H9 (cell line): ENCODE data around the gene KDM4F. TPM values are rescaled to one million over a fixed set of nuclear protein-coding genes. Genes with fewer than 3 reads are reported as not detected.

Experiments used
- DNase-seq: peaks from one replicate; pipeline ENCODE4 v3.0.0-alpha.2; 2017
- H2AFZ ChIP-seq: one replicate; pipeline ENCODE4 v1.6.1; 2013; ENCODE audit warnings: mild to moderate bottlenecking, low read length, control low read depth, moderate library complexity
- H2AK5ac ChIP-seq: 2 replicates; pipeline ENCODE4 v1.6.1; 2013; ENCODE audit warnings: low read length, control low read depth, mixed read lengths; ENCODE audit not compliant: insufficient read length
- H2BK120ac ChIP-seq: one replicate; pipeline ENCODE4 v1.6.1; 2013; ENCODE audit warnings: low read depth, mild to moderate bottlenecking, low read length, control low read depth, inconsistent platforms; ENCODE audit not compliant: poor library complexity, severe bottlenecking
- H2BK12ac ChIP-seq: 2 replicates; pipeline ENCODE4 v1.6.1; 2013; ENCODE audit warnings: low read length, control low read depth, mixed read lengths, low read depth; ENCODE audit not compliant: insufficient read length
- H2BK15ac ChIP-seq: 2 replicates; pipeline ENCODE4 v1.6.1; 2013; ENCODE audit warnings: low read depth, low read length, control low read depth
- H2BK20ac ChIP-seq: one replicate; pipeline ENCODE4 v1.6.1; 2013; ENCODE audit warnings: low read depth, mild to moderate bottlenecking, low read length, control low read depth, inconsistent platforms; ENCODE audit not compliant: poor library complexity, severe bottlenecking
- H2BK5ac ChIP-seq: 2 replicates; pipeline ENCODE4 v1.6.1; 2013; ENCODE audit warnings: low read length, control low read depth, mixed read lengths; ENCODE audit not compliant: insufficient read length
- H3K14ac ChIP-seq: 2 replicates; pipeline ENCODE4 v1.6.1; 2013; ENCODE audit warnings: low read length, control low read depth; ENCODE audit not compliant: insufficient read depth
- H3K18ac ChIP-seq: 2 replicates; pipeline ENCODE4 v1.6.1; 2013; ENCODE audit warnings: low read depth, mild to moderate bottlenecking, mixed read lengths, low read length, control low read depth; ENCODE audit not compliant: insufficient read length
- H3K23ac ChIP-seq: 2 replicates; pipeline ENCODE4 v1.6.1; 2013; ENCODE audit warnings: low read length, control low read depth, mixed read lengths, low read depth; ENCODE audit not compliant: insufficient read length
- H3K23me2 ChIP-seq: 2 replicates; pipeline ENCODE4 v1.6.1; 2013; ENCODE audit warnings: low read depth, mild to moderate bottlenecking, mixed read lengths, low read length, control low read depth; ENCODE audit not compliant: insufficient read length, poor library complexity, severe bottlenecking
- H3K27ac ChIP-seq: 2 replicates; pipeline ENCODE4 v1.5.1; 2013; ENCODE audit warnings: low read length, control low read depth, mixed read lengths, low read depth; ENCODE audit not compliant: insufficient read length
- H3K27me3 ChIP-seq: 2 replicates; pipeline ENCODE4 v1.6.1; 2013; ENCODE audit warnings: low read length, control low read depth, inconsistent platforms; ENCODE audit not compliant: insufficient read depth
- H3K4ac ChIP-seq: 2 replicates; pipeline ENCODE4 v1.6.1; 2013; ENCODE audit warnings: low read depth, mild to moderate bottlenecking, control low read depth, inconsistent platforms, low read length, moderate library complexity
- H3K4me1 ChIP-seq: 2 replicates; pipeline ENCODE4 v1.6.1; 2013; ENCODE audit warnings: low read length, control low read depth, inconsistent platforms; ENCODE audit not compliant: insufficient read depth
- H3K4me2 ChIP-seq: 2 replicates; pipeline ENCODE4 v1.6.1; 2013; ENCODE audit warnings: low read length, control low read depth, mixed read lengths; ENCODE audit not compliant: insufficient read length, insufficient read depth
- H3K56ac ChIP-seq: 2 replicates; pipeline ENCODE4 v1.6.1; 2013; ENCODE audit warnings: low read depth, mild to moderate bottlenecking, mixed read lengths, low read length, control low read depth; ENCODE audit not compliant: insufficient read length
- H3K79me1 ChIP-seq: 2 replicates; pipeline ENCODE4 v1.6.1; 2013; ENCODE audit warnings: low read depth, mild to moderate bottlenecking, moderate library complexity, low read length, control low read depth, inconsistent platforms; ENCODE audit not compliant: insufficient read depth, poor library complexity, severe bottlenecking
- H3K79me2 ChIP-seq: 2 replicates; pipeline ENCODE4 v1.6.1; 2013; ENCODE audit warnings: low read length, control low read depth, inconsistent platforms; ENCODE audit not compliant: insufficient read depth
- H3K9ac ChIP-seq: 2 replicates; pipeline ENCODE4 v1.6.1; 2013; ENCODE audit warnings: low read length, control low read depth, mixed read lengths; ENCODE audit not compliant: insufficient read length; ENCODE audit errors: extremely low read depth
- H3K9me3 ChIP-seq: one replicate; pipeline ENCODE4 v1.6.1; 2013; ENCODE audit warnings: low read depth, low read length, inconsistent platforms; ENCODE audit not compliant: control insufficient read depth
- H3T11ph ChIP-seq: one replicate; pipeline ENCODE4 v1.6.1; 2013; ENCODE audit warnings: mild to moderate bottlenecking, low read length, control low read depth, inconsistent platforms
- H4K20me1 ChIP-seq: one replicate; pipeline ENCODE4 v1.6.1; 2013; ENCODE audit not compliant: control insufficient read depth, insufficient read length, insufficient read depth
- H4K5ac ChIP-seq: 2 replicates; pipeline ENCODE4 v1.6.1; 2013; ENCODE audit warnings: low read depth, mild to moderate bottlenecking, mixed read lengths, low read length, control low read depth; ENCODE audit not compliant: insufficient read length
- H4K8ac ChIP-seq: replicated peaks from 2 replicates; pipeline ENCODE4 v1.6.1; 2013; ENCODE audit warnings: low read length, control low read depth, mixed read lengths, low read depth; ENCODE audit not compliant: insufficient read length
- H4K91ac ChIP-seq: 2 replicates; pipeline ENCODE4 v1.6.1; 2013; ENCODE audit warnings: low read depth, mild to moderate bottlenecking, moderate library complexity, mixed read lengths, low read length, control low read depth; ENCODE audit not compliant: insufficient read length
- H3K27ac Mint-ChIP-seq, 3 experiments: 2 replicates in 2 of 3; 3 replicates in 1 of 3; pipeline ENCODE4 v1.8.0; 2020 to 2021; ENCODE audit warnings: mixed read lengths in 3 of 3, mild to moderate bottlenecking in 1 of 3, moderate library complexity in 1 of 3
- H3K27me3 Mint-ChIP-seq: 2 replicates; pipeline ENCODE4 v1.8.0; 2021; ENCODE audit warnings: low read depth, mild to moderate bottlenecking, moderate library complexity, mixed read lengths
- H3K36me3 Mint-ChIP-seq, 3 experiments: 2 replicates in 2 of 3; 3 replicates in 1 of 3; pipeline ENCODE4 v1.8.0; 2020 to 2021; ENCODE audit warnings: low read depth in 3 of 3, mixed read lengths in 3 of 3; ENCODE audit not compliant: insufficient read depth in 1 of 3
- H3K4me1 Mint-ChIP-seq, 2 experiments: 2 replicates each; pipeline ENCODE4 v1.8.0; 2020; ENCODE audit warnings: mixed read lengths in 2 of 2
- H3K4me3 Mint-ChIP-seq, 2 experiments: 2 replicates in 1 of 2; 3 replicates in 1 of 2; pipeline ENCODE4 v1.8.0; 2020 to 2021; ENCODE audit warnings: mild to moderate bottlenecking in 2 of 2, mixed read lengths in 2 of 2, moderate library complexity in 1 of 2
- H3K9me3 Mint-ChIP-seq, 2 experiments: 2 replicates in 1 of 2; 3 replicates in 1 of 2; pipeline ENCODE4 v1.8.0; 2020; ENCODE audit warnings: mild to moderate bottlenecking in 2 of 2, mixed read lengths in 2 of 2, moderate library complexity in 1 of 2
- WGBS: extraction: QIAGEN DNeasy Blood & Tissue Kit; methylation state at CpG from one replicate; pipeline ENCODE4 v1.1.7; 2013; ENCODE audit warnings: missing lambda C conversion rate, low lambda C conversion rate, mixed read lengths; ENCODE audit not compliant: insufficient read length; ENCODE audit errors: extremely low coverage; 5-methylcytosine and 5-hydroxymethylcytosine counted together
- total RNA-seq: library from RNA; stranded (reverse); gene quantifications from 2 replicates; pipeline ENCODE4 v1.2.1, GENCODE V29; 2021
- TF ChIP-seq, protein P1 (sequence below): fragments of 200-600 bp; sonication (generic); conservative IDR thresholded peaks from 3 replicates; pipeline ENCODE4 v1.8.0; 2021; ENCODE audit warnings: antibody characterized with exemption, mild to moderate bottlenecking

The KDM4F gene
- total RNA-seq, 1 experiment from 2014 or later = not detected

DNA sequence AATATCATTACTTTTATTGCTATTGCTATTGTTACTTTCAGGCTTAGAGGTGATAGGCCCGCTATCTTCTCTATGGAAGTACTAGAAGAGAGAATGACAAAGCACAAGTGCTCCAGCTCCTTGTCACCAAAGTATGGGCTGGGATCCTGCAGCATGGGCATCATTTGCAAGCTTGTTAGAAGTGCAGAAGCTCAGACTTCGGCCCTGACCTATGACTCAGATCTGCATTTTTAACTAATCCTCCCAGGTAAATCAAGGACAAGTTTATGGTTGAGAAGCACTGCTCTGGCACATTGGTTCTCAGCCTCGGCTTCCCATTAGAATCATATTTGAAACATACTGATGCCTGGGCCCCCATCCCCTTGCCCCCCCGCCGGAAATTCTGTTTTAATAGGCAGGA is 31.8 kb downstream of the KDM4F start:
- no peak overlapping the region for H2BK20ac ChIP-seq
- no peak for DNase-seq
- Mint-ChIP-seq H3K27ac (no peak overlapping the region), H3K27me3 (peaks cover 14% of the 10 kb centered on the region), H3K4me3 (no peak overlapping the region), H3K9me3 (no peaks in the 10 kb centered on the region), H3K36me3 (no peaks in the 10 kb centered on the region), H3K4me1 (peaks cover 6 to 12% of the 10 kb centered on the region in 2 experiments)
- no CpG with 5 or more reads among the region's 5 CpGs for WGBS
- H4K91ac ChIP-seq = no peak overlapping the region
- no peaks in the 10 kb centered on the region for H4K20me1 ChIP-seq
- no peak overlapping the region for H4K8ac ChIP-seq
- H2BK120ac ChIP-seq = no peak overlapping the region
- H3K18ac ChIP-seq = no peak overlapping the region
- no peaks in the 10 kb centered on the region for H3K79me1 ChIP-seq
- no peak overlapping the region for H2BK15ac ChIP-seq
- H2AFZ ChIP-seq = no peak overlapping the region
- no peak overlapping the region for H4K5ac ChIP-seq
- no peaks in the 10 kb centered on the region for H3K9me3 ChIP-seq
- no peak overlapping the region for H3K23ac ChIP-seq
- no peak overlapping the region for H3K9ac ChIP-seq
- no peak overlapping the region for H3K4ac ChIP-seq
- H2BK5ac ChIP-seq = no peak overlapping the region
- H3K27ac ChIP-seq = no peak overlapping the region
- H3K4me1 ChIP-seq = peaks cover 3% of the 10 kb centered on the region; the same call in 1 of the 2 replicates
- H2AK5ac ChIP-seq = no peak overlapping the region
- TF ChIP-seq, protein P1, sequence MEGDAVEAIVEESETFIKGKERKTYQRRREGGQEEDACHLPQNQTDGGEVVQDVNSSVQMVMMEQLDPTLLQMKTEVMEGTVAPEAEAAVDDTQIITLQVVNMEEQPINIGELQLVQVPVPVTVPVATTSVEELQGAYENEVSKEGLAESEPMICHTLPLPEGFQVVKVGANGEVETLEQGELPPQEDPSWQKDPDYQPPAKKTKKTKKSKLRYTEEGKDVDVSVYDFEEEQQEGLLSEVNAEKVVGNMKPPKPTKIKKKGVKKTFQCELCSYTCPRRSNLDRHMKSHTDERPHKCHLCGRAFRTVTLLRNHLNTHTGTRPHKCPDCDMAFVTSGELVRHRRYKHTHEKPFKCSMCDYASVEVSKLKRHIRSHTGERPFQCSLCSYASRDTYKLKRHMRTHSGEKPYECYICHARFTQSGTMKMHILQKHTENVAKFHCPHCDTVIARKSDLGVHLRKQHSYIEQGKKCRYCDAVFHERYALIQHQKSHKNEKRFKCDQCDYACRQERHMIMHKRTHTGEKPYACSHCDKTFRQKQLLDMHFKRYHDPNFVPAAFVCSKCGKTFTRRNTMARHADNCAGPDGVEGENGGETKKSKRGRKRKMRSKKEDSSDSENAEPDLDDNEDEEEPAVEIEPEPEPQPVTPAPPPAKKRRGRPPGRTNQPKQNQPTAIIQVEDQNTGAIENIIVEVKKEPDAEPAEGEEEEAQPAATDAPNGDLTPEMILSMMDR = no peak
- H2BK12ac ChIP-seq = no peak overlapping the region
- no peaks in the 10 kb centered on the region for H3K23me2 ChIP-seq
- H3K27me3 ChIP-seq = no peaks in the 10 kb centered on the region
- no peak overlapping the region for H3T11ph ChIP-seq
- no peaks in the 10 kb centered on the region for H3K79me2 ChIP-seq
- H3K14ac ChIP-seq = no peak overlapping the region
- no peak overlapping the region for H3K56ac ChIP-seq
- H3K4me2 ChIP-seq = no peak overlapping the region
